ENCODE data around the gene ZNHIT2. TPM values are rescaled to one million over a fixed set of nuclear protein-coding genes. Genes with fewer than 3 reads are reported as not detected.
A peak's percentile ranks its signal among the peaks of the same experiment; 100 is the strongest.

Gene ZNHIT2
- total and polyA plus RNA-seq, 2 of the 13 experiments (the other 11 are each of a cell fraction or from before 2014, with no cell fraction given) = 1.1 to 6.5 TPM

DNA sequence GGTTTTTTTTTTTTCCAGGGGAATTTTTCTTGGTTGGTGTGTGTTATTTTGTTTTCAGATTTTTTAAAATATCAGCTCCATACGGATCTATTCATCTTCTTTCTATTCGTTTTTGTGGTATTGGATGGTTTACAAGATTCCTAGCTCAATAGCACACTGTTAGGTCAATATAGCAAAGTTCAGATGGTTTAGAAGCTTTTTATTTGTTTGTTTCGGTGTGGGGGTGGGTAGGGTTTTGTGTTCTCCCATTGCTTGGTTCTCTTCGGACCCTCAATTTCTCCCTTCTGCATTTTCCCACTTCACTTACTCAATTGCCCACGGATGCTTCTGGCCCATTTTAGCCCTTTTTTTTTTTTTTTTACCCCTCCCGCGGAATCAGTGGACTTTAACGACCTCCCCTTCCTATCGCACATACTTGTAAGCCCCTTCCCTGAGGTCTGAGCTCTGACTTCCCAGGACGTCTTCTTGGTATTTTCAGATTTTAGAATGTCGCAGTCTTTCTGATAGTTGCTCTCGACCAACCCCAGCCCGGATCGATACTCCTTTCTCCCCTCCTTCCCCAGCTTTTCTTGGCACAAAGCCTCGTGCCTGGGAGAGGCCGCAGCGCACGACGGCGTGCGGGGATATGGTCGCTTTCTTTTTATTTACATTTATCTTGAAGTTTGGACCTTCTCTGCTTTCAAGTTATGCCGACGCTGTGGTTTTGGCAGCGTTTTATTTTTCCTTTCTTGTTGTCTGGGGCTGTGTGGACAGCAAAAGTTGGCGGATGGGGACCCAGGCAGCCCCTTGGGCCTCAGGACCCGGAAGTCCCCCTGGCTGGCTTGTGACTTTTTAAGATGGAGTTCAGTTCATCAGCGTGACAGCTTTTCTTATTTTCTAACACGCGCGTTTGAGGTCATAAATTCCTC, 48.2 kb upstream of the ZNHIT2 start (continued):
- TF ChIP-seq, protein P1, sequence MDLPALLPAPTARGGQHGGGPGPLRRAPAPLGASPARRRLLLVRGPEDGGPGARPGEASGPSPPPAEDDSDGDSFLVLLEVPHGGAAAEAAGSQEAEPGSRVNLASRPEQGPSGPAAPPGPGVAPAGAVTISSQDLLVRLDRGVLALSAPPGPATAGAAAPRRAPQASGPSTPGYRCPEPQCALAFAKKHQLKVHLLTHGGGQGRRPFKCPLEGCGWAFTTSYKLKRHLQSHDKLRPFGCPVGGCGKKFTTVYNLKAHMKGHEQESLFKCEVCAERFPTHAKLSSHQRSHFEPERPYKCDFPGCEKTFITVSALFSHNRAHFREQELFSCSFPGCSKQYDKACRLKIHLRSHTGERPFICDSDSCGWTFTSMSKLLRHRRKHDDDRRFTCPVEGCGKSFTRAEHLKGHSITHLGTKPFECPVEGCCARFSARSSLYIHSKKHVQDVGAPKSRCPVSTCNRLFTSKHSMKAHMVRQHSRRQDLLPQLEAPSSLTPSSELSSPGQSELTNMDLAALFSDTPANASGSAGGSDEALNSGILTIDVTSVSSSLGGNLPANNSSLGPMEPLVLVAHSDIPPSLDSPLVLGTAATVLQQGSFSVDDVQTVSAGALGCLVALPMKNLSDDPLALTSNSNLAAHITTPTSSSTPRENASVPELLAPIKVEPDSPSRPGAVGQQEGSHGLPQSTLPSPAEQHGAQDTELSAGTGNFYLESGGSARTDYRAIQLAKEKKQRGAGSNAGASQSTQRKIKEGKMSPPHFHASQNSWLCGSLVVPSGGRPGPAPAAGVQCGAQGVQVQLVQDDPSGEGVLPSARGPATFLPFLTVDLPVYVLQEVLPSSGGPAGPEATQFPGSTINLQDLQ (CRISPR knock-in tag; IDR thresholded peaks at IDR 0.05) = no peak
- TF ChIP-seq ZSCAN20 (CRISPR knock-in tag; IDR thresholded peaks at IDR 0.05; ENCODE audit: borderline replicate concordance) = no peak
- peak; percentile 70 for TF ChIP-seq SMAD3 (CRISPR knock-in tag; IDR thresholded peaks at IDR 0.05)
- no peak for TF ChIP-seq ZNF616 (CRISPR knock-in tag; IDR thresholded peaks at IDR 0.05; ENCODE audit: low read depth)
- TF ChIP-seq, protein P2, sequence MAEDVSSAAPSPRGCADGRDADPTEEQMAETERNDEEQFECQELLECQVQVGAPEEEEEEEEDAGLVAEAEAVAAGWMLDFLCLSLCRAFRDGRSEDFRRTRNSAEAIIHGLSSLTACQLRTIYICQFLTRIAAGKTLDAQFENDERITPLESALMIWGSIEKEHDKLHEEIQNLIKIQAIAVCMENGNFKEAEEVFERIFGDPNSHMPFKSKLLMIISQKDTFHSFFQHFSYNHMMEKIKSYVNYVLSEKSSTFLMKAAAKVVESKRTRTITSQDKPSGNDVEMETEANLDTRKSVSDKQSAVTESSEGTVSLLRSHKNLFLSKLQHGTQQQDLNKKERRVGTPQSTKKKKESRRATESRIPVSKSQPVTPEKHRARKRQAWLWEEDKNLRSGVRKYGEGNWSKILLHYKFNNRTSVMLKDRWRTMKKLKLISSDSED (CRISPR knock-in tag; IDR thresholded peaks at IDR 0.05) = no peak
- TF ChIP-seq HDAC6 (IDR thresholded peaks at IDR 0.05; ENCODE audit: low read depth, low read length) = no peak
- TF ChIP-seq ZSCAN12 (CRISPR knock-in tag; IDR thresholded peaks at IDR 0.05) = peak; percentile 16; the same call in 1 of the 2 replicates
- no peak for TF ChIP-seq KAT2B (IDR thresholded peaks at IDR 0.05; ENCODE audit: borderline replicate concordance, low read depth, low read length)
- peak; percentile 72; the same call in 1 of the 2 replicates for TF ChIP-seq BORCS8-MEF2B (CRISPR knock-in tag; IDR thresholded peaks at IDR 0.05)
- TF ChIP-seq ZNF660 (CRISPR knock-in tag; IDR thresholded peaks at IDR 0.05; ENCODE audit: borderline replicate concordance, low read depth) = no peak
- TF ChIP-seq, protein P3, sequence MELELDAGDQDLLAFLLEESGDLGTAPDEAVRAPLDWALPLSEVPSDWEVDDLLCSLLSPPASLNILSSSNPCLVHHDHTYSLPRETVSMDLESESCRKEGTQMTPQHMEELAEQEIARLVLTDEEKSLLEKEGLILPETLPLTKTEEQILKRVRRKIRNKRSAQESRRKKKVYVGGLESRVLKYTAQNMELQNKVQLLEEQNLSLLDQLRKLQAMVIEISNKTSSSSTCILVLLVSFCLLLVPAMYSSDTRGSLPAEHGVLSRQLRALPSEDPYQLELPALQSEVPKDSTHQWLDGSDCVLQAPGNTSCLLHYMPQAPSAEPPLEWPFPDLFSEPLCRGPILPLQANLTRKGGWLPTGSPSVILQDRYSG (CRISPR knock-in tag; IDR thresholded peaks at IDR 0.05) = 0 out of 2 replicates have a peak, but pooled peaks have one; percentile 25
- TF ChIP-seq, protein P4, sequence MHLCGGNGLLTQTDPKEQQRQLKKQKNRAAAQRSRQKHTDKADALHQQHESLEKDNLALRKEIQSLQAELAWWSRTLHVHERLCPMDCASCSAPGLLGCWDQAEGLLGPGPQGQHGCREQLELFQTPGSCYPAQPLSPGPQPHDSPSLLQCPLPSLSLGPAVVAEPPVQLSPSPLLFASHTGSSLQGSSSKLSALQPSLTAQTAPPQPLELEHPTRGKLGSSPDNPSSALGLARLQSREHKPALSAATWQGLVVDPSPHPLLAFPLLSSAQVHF (CRISPR knock-in tag; IDR thresholded peaks at IDR 0.05) = no peak
- no peak for TF ChIP-seq ZNF205 (CRISPR knock-in tag; IDR thresholded peaks at IDR 0.05)
- no peak for TF ChIP-seq ZNF530 (CRISPR knock-in tag; IDR thresholded peaks at IDR 0.05; ENCODE audit: low read depth)
- no peak for TF ChIP-seq MZF1 (CRISPR knock-in tag; IDR thresholded peaks at IDR 0.05; ENCODE audit: borderline replicate concordance)
- TF ChIP-seq ATRX (CRISPR knock-in tag; IDR thresholded peaks at IDR 0.05; ENCODE audit: borderline replicate concordance) = no peak
- TF ChIP-seq, protein P5, sequence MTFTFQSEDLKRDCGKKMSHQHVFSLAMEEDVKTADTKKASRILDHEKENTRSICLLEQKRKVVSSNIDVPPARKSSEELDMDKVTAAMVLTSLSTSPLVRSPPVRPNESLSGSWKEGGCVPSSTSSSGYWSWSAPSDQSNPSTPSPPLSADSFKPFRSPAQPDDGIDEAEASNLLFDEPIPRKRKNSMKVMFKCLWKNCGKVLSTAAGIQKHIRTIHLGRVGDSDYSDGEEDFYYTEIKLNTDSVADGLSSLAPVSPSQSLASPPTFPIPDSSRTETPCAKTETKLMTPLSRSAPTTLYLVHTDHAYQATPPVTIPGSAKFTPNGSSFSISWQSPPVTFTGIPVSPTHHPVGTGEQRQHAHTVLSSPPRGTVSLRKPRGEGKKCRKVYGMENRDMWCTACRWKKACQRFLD (CRISPR knock-in tag; IDR thresholded peaks at IDR 0.05; ENCODE audit: borderline replicate concordance) = no peak
- no peak for TF ChIP-seq ZNF230 (CRISPR knock-in tag; IDR thresholded peaks at IDR 0.05)
- TF ChIP-seq, protein P6, sequence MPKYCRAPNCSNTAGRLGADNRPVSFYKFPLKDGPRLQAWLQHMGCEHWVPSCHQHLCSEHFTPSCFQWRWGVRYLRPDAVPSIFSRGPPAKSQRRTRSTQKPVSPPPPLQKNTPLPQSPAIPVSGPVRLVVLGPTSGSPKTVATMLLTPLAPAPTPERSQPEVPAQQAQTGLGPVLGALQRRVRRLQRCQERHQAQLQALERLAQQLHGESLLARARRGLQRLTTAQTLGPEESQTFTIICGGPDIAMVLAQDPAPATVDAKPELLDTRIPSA (CRISPR knock-in tag; IDR thresholded peaks at IDR 0.05; ENCODE audit: borderline replicate concordance) = no peak
- no peak for TF ChIP-seq TEAD2 (CRISPR knock-in tag; IDR thresholded peaks at IDR 0.05)
- no peak for TF ChIP-seq ESRRA (CRISPR knock-in tag; IDR thresholded peaks at IDR 0.05; ENCODE audit: low read depth)
